CD4-positive, alpha-beta T cell treated with Interferon gamma for 1 hour (primary cell): ENCODE data around the gene BPIFB2.
A peak's percentile ranks its signal among the peaks of the same experiment; 100 is the strongest.
"Not testable (repeated sequence)": the region's sequence is repeated elsewhere in the genome, so short reads cannot be mapped to it uniquely, and the experiment has no call there.

Experiments
- DNase-seq: peaks from one replicate; pipeline ENCODE4 v3.0.0-alpha.2; 2020

BPIFB2 gene, protein sequence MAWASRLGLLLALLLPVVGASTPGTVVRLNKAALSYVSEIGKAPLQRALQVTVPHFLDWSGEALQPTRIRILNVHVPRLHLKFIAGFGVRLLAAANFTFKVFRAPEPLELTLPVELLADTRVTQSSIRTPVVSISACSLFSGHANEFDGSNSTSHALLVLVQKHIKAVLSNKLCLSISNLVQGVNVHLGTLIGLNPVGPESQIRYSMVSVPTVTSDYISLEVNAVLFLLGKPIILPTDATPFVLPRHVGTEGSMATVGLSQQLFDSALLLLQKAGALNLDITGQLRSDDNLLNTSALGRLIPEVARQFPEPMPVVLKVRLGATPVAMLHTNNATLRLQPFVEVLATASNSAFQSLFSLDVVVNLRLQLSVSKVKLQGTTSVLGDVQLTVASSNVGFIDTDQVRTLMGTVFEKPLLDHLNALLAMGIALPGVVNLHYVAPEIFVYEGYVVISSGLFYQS

DNA sequence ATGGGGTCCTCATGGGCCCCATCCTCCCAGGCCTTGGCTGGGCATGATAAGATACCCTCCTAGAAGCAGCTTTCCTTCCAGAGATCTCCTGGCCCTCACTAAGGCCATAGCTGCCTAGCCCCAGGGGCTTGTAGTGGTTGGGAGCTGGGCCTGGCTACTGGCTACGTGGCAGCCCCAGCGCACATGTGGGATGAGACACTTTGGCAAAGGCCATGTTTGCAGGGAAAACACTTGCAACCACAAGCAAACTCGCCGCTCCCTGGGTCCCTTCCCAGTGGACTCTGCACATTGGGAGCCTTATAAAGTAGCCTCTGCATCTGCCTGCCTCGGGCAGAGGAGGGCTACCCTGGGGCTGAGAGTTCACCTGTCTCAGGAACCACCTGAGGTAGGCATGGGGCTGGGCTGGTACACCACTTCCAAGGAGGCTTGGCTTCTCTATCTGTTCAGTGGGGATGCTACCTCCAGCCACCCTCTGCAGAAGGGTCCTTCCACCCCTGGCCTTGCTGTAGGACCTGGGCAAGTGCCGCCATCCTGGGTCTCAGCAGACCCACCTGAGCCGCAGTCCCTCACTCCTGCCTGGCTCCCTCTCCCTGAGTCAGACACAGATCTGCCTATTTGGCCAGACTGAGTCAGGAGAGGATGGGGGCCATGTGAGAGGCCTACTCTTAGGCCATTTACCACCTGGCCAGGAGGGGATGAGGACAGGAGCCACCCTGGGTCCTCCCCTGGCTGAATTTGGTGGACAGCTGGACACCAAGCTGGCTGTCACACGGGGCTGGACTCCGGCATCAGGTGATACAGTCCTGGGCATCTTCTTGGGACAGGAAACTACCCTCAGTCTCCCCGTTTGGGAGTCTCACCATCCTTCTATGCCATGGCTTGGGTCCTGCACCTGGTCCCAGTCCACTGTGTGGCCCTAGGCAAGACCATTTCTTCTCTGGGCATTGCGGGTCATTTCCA is at the start of gene BPIFB2:
Gene BPIFB2, plus strand, starts transcription at position 329 of the 960 bp plus-strand sequence. CDS start 871 bp downstream, outside the sequence.
- DNase-seq = no peak

- DNase-seq = no peak
These were observed 48.9 kb upstream of the BPIFB2 start for GRCh38 chr20:32958574-32958973.

GRCh38 chr20:32959351-32960221 is 47.9 kb upstream of the BPIFB2 start:
- no peak for DNase-seq

GRCh38 chr20:32960222-32960518 is 47.3 kb upstream of the BPIFB2 start:
- no peak for DNase-seq

- DNase-seq = no peak
These were observed 46.4 kb upstream of the BPIFB2 start for GRCh38 chr20:32960849-32961731.

DNA sequence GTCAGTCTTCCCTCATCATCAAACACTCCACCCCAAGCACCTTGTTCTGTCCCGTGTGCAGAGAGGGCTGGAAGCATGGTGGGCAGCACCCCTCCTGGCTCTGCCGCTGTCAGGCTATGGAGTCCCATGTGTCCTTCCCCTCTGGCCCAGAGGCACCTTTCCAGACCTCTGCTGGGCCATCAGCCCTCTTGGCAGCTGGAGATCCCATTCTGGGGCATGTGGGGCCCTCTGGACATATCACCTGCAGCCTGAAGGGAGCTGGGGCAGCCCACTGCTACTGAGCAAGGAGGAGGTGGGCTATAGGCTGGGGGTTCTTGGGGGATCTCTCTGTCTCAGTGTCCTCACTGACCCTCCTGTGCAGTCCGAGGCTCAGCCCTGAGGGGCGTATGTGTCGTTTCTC is 45.5 kb upstream of the BPIFB2 start:
- DNase-seq = no peak

DNA sequence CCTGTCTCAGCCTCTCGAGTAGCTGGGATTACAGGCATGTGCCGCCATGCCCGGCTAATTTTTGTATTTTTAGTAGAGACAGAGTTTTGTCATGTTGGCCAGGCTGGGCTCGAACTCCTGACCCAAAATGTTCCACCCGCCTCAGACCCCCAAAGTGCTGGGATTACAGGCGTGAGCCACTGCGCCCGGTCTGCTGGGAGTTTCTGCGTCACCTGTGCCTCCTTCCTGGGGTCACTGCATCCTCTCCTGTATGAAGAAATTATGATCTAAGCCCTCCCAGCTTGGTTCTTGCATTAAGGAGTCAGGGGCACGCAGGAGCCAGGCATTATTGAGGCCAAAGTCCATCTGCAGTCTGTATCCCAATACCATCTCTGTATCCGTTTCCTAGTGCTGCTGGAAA is 44.9 kb upstream of the BPIFB2 start:
- DNase-seq = not testable (repeated sequence)

GRCh38 chr20:32963176-32963575 is 44.3 kb upstream of the BPIFB2 start:
- DNase-seq = no peak

DNA sequence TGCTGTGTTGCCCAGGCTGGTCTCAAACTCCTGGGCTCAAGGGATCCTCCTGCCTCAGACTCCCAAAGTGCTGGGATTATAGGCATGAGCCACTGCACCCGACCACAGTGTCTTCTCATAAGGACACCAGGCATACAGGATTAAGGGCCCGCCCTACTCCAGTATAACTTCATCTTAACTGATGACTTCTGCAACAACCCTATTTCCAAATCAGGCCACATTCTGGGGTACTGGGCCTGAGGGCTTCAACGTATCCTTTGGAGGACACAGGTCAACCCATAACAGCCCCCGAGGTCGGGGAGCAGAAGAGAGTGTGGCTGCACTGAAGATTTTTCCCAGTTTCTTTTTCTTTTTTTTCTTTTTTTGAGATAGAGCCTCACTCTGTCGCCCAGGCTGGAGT is 42.9 kb upstream of the BPIFB2 start:
- no peak for DNase-seq

GRCh38 chr20:32965115-32965514 is 42.4 kb upstream of the BPIFB2 start:
- DNase-seq = no peak

DNA sequence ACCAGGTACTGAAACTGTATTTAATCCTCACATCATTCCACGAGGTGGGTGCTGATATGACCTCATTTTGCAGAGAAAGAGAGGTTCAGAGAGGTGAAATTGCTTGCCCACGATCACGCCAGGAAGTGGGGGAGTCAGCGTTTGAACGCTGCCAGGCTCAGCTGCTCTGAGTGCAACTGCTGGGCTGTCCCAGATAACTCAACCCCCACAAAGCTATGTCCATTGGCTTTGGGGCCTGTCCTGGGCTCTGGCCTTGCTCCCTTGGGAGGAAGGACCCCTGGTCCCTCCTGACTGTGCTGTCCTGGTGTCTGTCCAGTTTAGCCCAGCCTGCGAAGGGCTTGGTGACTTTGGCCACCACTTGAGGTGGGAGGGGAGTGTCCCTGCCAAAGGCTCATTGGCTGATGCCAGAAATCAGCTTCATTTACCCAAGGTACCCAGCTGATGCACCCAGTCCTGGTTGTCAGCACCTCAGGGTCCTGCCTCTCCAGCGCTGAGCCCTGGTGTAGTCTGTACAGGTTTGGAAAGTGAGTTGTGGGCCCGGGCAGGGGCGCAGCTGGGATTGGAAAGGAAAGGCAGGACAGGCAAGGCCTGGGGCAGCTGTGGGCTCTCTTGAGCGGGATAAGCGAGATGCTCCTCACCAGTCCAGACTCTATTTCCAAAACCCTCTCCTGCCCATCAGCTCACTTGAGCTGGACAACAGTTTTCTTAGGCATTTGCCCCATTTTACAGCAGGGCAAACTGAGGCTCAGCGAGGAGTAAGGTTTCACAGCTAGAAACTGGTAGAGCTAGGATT is 41.7 kb upstream of the BPIFB2 start:
- DNase-seq = peak; percentile 27

DNA sequence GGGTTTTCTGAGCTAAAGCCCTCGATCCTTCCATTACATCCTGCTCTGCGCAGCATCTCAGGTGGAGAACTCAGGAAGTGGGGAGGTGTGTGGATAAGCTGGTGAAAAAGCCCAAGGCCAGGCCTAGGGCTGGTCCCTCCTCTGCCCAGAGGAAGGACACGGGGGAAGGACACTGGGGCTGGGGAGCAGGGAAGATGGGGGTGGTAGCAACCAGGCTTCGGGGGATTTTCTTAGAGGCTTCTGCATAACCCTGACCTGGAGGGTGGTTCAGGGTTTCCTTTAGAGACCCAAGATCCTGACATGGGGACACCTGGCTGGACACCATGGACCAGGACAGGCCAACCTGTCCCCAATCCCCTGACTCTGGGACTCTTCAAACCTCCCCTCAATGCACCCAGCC is 41.1 kb upstream of the BPIFB2 start:
- DNase-seq = no peak

- peak; percentile 58 for DNase-seq
These were observed 40.4 kb upstream of the BPIFB2 start for GRCh38 chr20:32966881-32967781.

GRCh38 chr20:32967961-32968457 is 39.5 kb upstream of the BPIFB2 start:
- peak; percentile 69 for DNase-seq

- DNase-seq = no peak
These were observed 38.8 kb upstream of the BPIFB2 start for GRCh38 chr20:32968478-32969241.

DNA sequence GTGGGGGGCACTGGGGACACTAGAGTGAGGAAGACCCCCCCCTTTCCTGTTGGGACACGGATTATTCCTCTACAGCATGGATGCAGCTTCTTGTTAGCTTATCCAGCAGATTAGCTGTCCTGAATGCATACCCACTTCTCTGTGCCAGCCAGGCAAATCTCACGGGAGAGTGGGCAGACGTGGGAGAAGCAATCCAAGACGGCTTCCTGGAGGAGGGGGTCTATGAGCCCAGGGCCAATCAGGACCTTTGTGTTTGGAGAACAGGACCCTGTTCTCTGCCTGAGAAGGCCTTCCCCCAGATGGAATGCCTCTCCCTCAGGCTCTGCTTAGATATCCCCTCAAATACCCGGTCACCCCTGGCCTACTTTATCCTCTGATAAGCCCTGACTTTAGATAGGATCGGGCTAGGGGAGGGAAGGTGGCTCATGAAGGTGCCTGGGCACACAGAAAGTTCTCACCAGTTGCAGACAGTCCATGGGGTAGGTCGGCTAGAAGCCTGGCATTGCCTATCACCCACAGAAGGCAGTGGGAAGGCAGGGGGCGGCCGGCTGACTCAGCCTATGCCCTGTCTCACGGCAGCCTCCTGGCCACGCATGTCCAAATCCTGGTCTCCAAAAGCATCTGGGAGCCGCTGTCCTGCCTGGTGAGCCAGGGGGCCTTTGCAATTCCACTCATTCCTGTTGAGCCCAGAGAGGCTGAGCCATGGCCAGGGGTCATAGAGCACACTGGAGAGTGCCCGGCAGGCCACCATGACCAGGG is 38.0 kb upstream of the BPIFB2 start:
- DNase-seq = no peak

DNA sequence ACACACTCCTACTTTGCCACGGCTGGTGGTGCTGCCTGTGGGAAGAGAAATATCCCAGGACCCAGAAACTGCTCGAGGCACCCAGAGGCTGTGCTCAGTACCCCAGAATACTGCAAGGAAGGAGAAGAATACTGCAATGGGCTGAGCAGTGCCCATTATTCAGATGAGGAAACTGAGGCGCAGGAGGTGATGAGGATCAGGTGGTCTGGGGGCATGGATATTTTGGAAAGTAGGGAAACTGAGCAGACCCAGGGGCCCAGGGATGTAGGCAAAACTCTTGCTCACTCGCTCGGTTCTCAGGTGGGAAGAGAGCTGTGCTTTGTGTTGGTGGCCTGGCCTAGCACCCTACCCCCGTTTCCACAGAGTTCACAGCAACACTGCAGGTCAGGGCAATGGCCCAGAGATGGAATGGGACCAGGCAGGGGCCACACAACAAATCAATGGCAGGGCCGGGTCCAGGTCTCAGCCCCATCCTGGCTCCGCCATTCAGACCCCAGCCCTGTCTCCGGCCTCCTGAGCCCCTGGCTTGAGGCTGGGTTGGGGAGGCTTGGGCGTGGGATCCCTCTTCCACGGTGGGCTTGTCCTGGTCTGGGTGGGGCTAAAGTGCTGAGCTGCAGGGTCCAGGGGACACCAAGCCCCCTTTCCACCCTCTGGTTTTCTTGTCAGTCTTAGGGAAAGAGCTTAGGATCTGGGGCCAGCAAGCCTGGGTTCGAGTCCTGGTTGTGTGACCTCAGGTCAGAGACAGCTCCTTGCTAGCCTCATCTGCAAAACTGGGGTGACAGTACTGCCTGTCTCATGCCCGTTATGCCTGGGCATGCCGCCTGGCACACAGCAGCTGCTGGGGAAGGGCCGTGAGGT is 37.2 kb upstream of the BPIFB2 start:
- no peak for DNase-seq
